Measurements from ENCODE around the gene FOXE1. TPM values are rescaled to one million over a fixed set of nuclear protein-coding genes. Genes with fewer than 3 reads are reported as not detected.

The FOXE1 gene
- 3.8 and 7.9 TPM in 2 replicates for total RNA-seq

GRCh38 chr9:97853056-97853843 is at the start of gene FOXE1:
TSS of gene FOXE1 (plus strand) at chr9:97853226. CDS start at chr9:97853915, 689 bp downstream.

Other genes with a start within 250 kb of the FOXE1 start
- 20.2 and 31.1 TPM in 2 replicates for gene TSTD2, start 219.9 kb upstream of the FOXE1 start, total RNA-seq
- gene NCBP1, start 219.4 kb upstream of the FOXE1 start, total RNA-seq, result 30.1 and 49.3 TPM in 2 replicates
- gene XPA, start 155.9 kb upstream of the FOXE1 start, total RNA-seq, result 5.5 and 7.5 TPM in 2 replicates
- 21.2 and 24.1 TPM in 2 replicates for gene TRMO, start 69.3 kb downstream of the FOXE1 start, total RNA-seq
- gene HEMGN, start 84.9 kb downstream of the FOXE1 start, total RNA-seq, result not detected in 2 replicates
- gene ANP32B, start 130.1 kb downstream of the FOXE1 start, total RNA-seq, result 13.0 and 29.1 TPM in 2 replicates
- gene NANS, start 203.5 kb downstream of the FOXE1 start, total RNA-seq, result 43.2 and 82.7 TPM in 2 replicates